ENCODE results near the gene GSTA4.
"Not testable (repeated sequence)": the region's sequence is repeated elsewhere in the genome, so short reads cannot be mapped to it uniquely, and the experiment has no call there.

Gene GSTA4

DNA sequence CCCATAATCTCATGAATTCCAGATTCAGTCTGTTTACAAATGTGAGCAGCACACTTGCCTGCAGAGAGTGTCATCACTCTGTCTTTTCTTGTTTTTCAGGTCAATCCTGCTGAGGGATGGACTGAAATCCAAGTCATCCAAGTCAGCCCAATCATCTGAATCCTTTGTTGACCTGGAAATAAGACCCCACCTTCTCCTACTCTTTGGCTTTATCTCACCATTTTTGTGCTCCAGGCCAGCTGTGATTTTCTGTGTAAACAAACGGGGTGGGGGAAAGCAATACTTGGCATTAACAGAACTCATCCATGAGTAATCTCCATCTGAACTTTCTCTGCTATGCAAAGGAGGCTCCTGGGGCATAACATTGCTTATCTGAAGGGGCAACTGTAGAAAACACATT, 16.9 kb upstream of the GSTA4 start:
- ATAC-seq = no peak

DNA sequence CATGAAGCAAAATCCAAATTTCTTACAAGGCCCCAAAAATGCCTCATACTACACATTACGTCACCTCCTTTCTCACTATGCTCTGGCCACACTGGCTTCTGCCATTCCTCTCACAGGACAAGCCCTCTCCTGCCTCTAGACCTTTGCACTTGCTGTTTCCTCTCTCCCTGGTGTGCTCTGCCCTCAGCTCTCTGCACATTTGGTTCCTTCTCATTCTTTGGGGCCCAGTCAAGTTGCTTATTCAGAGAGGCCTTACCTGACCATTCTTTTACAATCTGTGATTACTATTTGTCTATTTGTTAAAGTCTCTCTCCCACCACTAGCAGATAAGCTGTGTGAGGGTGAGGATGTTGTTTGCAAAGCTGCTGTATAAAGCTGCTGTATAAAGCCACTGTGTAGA, 15.4 kb upstream of the GSTA4 start:
- ATAC-seq = no peak

DNA sequence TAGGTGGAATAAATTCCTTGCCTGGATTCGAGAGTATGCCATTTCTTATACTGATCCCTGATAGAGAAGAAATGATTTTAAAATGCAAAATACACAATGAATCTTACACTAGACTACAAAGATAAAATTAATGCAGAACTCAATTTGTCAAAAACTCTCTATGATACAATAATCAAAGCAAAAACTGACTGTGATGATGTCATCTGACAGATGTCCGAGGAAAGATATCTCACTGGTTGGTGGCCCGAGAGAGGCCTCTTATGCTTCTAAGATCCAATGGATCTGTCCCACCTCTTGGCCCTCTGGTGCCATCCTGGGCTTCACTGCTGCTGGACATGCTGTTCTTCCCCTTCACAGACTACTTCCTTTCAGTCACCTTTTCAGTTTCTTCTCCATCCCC, 14.4 kb upstream of the GSTA4 start:
- no peak for ATAC-seq

DNA sequence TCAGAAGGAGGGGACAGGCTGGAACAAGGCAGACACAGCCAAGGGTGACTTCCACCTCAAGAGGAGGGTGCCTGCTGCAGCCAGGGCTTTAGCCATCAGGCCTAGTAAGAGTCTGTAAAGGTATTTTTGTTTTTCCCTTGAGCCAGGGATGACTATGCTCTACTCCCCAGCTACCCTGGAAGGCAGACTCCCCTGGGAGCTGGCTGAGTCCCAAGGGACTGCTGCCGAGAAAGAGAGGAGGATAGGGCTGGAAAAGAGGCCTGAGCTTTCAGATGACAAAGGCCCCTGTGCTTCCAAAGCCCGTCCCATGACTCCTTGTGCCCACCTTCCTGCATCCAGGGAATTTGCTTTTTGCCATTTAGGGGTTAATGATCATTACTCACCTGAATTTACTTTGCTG, 14.0 kb upstream of the GSTA4 start:
- no peak for ATAC-seq

DNA sequence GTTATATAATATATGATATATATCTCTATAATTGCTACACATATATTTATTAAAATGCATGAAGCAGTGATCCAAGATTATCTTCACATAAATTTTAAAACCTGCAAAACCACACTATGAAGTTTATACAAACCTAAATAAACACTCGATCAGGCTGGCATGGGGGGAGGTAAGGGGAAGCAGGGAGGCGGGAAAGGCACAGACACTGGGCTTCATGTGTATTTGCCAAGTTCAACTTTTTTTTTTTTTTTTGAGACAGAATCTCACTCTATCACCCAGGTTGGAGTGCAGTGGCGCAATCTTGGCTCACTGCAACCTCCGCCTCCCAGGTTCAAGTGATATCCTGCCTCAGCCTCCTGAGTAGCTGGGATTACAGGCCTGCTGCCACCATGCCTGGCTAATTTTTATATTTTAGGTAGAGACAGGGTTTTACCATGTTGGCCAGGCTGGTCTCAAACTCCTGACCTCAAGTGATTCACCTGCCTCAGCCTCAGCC, 13.2 kb upstream of the GSTA4 start:
- not testable (repeated sequence) for ATAC-seq

DNA sequence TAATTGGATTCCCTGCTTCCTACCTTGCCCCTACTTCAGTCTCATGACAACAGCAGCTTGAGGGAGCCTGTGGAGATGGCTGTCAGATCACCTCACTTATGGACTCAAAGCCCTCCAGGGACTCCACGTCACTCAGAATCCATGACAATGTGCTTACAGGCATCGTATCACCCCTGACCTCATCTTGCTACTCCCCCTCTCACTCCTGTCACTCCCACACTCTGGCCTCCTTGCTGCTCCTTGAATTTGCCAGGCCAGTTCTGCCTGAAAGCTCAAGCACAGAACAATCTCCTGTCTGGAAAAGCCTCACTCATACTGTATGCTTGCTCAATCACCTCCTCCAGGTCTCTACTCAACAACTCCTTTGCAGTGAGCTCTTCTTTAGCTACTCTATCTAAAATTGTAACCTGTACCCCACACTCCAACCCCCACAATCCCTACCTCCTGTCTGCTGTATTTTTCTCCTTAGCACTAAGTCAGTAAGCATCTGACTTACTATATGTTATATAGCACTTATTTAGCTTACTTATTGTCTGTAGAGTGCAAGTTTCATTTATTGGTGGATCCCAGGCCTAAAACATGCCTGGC, 10.7 kb upstream of the GSTA4 start:
- ATAC-seq = no peak

DNA sequence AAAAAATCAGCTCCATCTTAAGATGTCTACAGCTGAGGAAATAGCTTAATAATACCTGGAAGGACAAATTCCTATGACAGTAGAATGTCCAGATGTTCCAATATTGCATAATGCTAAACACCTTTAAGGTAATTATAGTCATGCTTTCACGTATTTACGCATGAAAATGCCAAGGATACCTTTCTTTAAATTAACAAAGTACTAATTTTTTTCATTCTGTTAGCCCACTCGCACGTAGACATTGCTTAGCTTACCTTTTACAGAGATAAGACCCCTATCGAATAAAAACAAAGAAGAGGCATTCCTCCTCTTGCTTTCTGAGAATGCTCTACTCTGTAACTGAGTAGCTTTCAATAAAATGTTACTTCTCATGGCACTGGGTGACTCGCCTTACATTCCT, 4.4 kb upstream of the GSTA4 start:
- ATAC-seq = no peak

DNA sequence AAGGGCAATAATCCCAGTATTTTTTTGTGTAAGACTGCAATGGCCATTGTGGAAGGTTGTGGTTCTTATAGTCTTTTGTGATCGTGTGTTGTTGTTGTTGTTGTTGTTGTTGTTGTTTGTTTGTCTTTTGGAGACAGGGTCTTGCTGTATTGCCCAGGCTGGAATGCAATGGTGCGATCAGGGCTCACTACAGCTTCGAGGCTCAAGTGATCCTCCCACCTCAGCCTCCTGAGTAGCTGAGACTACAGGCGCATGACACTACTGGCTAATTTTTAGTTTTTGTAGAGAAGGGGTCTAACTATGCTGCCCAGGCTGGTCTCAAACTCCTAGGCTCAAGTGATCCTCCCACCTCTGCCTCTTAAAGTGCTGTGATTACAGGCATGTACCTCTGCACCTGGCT, 3.5 kb upstream of the GSTA4 start:
- ATAC-seq = no peak

DNA sequence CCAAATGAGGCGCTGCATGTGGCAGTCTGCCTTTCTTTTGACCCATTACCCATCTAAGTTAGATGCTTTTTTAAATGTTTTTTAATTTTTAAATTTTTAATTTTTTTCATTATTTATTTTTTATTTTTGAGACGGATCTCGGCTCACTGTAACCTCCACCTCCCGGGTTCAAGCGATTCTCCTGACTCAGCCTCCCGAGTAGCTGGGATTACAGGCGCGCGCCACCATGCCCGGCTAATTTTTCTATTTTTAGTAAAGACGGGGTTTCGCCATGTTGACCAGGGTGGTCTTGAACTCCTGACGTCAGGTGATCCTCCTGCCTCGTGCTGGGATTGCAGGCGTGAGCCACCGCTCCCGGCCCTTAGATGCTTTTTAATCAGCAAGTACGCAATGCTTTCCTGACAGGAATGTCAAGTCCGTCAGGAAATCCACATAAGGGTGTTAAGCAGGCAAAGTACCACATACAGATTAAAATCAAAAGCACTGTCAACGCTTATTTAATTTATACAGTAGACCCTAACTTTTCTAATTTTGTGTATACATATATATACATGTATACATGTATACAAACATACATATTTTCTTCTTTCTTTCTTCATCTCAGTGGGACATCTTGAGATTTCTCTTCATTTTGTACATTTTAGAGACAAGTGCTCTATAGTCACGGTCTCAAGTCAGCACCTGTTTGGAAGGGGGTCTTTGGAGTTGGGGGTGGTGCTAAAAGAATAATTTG, 995 bp upstream of the GSTA4 start:
- ATAC-seq = no peak

DNA sequence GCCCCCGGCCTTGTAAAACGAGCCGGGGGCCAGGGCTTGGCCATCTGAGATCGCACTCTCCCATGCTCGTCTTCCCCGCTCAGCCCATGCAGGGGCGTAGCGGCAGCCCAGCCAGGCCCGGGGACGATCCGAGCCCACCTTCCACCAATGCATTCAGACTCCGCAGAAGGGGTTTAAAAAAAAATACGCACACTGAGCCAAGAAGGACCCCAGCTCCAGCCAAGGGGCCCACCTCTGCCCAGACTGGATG, 320 bp downstream of the GSTA4 start:
- ATAC-seq = peak; percentile 2 to 5

DNA sequence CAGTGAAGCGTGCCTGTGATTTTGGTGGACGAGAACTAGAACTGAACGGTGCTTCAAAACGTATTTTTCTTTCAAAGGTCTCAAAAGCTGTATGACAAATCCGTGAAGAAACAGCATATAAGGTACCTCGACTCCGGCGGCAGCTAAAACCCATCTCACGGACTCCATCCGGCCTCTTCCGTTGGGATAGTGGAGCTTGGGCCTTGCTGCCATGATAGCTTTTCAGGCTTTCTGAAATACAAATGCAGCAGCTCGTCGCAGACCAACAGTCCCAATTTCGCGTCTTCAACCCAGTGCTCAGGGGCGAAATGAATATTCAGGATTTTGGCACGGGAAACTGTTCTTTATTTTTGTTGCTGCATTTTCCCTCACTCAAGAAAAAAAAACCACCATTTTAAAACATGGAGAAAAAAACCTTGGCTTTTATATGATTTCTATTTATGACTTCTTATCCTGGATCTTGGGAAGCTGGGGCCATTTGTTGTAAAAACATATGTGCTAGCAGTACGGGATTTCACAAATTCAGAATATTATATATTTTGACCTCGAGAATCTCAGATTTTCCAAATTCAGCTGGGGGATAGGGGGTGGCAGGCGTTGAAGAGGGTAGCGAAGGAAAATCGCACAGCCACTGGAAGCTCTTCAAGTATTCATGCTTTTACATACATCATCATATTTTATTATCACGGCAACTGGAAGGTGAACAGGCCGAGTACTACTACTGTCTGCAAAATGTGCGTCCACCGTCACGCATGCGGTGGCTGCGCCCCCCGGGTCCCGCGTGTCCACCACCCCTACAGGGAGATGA, 849 bp downstream of the GSTA4 start:
- ATAC-seq = no peak

DNA sequence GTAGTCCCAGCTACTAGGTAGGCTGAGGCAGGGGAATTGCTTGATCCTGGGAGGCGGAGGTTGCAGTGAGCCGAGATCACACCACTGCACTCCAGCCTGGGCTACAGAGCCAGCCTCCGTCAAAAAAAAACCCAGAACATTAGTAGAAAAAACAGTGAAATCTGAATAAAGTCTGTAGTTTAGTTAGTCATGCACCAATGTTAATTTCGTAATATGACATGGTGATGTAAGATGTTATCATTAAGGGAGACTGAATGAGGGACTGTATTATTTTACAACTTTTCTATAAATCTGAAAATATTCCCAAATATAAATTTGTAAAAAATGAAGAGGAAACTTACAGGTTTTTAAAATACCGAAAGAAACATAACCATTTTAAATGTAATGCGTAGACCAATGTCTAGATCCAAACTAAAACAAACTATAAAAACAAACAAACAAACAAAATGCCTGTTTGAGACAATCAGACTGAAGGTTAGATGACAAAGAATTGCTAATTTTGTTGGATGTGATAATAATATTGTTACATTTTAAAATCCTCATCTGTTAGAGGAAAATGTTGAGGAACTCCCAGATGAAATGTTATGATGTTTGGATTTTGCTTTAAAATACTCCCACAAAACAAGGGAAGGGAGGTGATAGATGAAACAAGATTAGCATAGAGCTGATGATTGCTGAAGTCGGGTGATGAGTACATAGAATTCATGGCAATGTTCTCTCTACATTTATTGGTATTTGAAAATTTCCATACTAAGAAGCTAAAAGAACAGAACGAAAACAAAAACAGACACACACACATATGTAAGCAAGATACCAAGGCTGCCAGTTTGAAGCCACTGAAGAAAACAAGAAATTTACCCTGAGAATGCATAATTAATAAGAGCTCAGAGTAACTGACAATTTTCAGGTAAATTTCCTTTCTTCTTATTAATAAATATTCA, 1.8 kb downstream of the GSTA4 start:
- no peak for ATAC-seq

DNA sequence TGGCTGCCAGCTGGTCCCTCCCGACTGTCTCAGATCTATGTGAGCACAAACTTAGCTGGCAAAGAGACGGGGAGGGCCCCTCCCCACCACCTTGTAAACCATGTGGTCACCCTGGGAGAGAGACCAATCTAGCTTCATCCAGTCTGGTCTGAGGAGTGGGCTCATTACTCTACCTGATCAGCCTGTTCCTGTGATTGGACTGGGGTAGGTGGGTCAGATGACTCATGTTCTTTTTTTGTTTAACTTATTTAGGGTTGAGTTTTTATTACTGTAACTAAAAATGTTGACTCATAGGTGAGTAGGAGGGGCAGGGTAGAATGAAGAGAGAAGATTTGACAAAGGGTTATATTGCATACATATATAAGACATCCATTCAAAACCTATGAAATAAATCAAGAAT, 4.7 kb downstream of the GSTA4 start:
- ATAC-seq = peak; percentile 34 to 44

DNA sequence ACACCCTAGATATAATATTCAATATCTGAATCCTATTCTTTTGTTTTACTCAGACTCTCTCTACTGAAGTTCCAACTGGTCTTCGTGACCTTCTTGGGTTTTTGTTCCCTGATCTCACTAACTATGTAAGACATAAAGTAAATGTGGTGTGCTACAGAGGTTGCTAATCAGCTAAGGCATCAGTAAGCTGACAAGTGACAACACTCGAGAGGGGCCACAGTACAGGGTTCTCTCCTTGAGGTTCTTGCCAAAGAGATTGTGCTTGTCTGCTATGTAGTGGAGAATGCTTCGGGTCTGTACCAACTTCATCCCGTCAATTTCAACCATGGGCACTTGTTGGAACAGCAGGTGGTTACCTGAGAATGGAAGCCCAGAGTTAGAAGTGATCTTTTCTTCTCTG, 9.9 kb downstream of the GSTA4 start:
- no peak for ATAC-seq

DNA sequence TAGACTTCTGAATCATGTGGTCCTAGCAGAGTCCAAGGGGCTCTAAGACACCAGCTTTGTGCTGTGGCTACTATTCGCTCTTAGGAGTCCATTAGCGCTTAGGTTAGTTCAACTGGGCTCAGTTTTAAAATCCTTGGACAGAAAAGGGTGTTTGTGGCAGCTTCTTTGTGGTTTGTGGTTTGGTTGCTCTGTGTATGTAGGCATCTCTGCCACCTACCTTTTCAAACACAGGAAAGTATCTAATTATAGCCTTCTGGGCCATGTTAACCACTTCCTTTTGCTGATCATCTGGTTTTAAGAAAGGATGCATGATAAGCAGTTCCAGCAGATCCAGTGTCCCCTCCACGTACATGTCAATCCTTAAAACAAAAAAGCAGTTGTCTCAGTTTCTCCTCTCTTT, 10.8 kb downstream of the GSTA4 start:
- ATAC-seq = peak; percentile 81 to 86

DNA sequence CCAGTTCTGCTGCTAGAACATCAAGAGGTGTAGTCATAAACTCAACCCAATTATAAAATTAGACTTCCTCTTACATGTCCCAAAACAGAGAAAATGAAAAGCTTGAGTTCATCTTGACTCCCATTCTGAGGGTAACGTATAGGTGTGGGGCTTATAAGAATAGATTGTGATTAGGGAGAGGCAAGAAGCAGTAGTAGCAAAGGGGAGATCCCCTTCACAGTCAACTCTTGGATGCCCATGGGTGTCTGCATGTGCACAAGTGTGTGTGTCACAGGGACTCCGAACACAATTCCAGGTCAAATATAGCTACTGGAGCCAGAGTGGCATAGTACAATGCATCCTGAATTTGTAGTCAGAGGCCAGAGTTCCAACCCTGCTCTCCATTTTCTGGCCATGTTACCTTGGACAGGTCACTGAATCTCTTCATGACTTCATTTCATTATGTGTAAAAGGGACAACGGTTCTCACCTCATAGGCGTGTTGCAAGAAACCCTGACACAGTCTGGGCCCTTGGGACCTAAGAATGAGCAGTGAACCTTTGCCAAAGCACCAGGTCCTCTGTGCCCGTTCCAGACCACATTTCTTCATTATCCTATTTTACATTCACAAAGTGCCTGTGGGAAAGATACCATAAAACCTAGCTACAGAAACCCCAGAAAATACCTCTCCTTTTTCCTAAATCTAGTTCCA, 11.8 kb downstream of the GSTA4 start:
- ATAC-seq = no peak

DNA sequence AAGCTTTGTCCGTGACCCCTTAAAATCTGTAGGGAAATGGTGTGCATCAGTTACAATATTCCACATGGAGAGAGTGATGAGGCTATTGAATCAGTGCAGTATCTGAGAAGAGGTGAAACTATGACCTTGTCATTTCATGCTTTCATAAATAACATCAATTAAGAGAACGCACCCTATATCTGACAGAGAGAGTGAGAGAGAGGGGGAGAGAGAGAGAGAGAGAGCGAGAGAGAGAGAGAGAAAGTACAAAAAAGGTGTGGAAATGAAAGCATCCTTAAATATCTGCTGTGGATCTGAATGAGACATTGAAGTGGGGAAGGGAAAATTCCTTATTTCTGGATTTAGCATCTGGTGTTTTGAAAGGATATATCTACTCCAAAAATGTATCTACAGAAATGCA, 12.4 kb downstream of the GSTA4 start:
- no peak for ATAC-seq

DNA sequence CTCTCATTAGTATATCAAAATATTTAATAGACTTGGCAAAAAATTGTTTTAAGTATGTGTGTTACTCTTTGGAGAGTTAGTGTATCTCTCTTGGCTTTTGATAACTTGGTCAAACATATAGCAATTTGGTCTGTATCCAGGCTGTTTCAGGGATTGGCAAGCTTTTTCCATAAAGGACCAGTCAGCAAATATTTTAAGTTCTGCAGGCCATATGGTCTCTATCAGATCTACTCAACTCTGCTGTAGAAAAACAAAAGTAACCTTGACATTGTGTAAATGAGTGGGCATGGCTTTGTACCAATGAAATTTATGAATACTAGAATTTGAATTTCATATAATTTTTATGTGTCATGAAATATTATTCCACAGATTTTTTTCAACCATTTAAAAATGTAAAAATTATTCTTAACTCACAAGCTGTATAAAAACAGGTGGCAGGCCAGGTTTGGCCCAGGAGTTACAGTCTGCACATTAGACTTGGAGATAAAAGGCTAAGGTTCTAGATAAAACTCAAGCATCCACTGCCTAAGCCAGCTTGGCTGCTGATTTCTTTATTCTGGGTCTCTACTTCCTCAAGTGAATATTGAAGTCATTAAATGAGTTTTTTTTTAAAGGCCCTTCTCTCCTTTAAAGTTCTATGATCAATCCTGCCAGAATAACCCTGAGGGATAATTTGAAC, 13.7 kb downstream of the GSTA4 start:
- no peak for ATAC-seq

DNA sequence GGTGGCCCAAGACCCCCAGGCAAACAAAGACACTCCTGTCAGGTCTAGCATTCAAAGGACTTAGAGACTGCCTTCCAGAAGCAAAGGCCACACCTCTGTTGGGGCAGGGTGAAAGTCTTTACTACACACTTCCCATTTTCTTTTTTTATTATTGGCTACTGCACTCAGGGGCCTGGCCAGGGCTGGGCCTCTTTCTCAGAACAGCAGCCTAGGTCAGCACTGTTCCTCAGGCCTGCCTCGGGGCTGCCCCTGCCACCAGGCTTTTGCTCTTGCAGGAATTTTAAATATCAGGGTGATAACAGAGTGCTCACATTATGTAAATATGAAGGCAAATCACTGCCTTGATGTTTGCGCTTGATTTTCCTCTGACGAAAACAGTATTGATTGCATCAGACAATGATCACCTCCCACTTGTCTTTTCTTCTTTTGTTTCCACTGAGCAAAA, 18.5 kb downstream of the GSTA4 start:
- ATAC-seq = peak; percentile 77 to 89

DNA sequence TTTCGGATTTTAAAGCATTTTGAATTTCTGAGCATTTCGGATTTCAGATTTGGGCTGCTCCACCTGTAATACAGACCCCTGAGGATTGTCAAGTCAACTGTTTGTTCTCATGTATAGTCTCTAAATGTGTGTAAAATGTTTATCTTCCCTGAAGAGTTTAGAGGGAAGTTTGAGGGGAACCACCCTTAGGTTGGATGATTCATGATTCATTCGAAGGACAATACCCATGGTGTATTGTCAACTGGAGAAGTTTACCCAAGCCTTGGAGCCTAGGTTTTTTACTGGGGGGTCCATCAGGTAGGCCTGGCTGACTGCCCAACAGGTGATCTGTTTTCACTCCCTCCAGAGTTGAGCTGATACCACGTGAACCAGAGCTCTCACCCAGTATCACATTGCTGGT, 18.9 kb downstream of the GSTA4 start:
- ATAC-seq = peak; percentile 27

DNA sequence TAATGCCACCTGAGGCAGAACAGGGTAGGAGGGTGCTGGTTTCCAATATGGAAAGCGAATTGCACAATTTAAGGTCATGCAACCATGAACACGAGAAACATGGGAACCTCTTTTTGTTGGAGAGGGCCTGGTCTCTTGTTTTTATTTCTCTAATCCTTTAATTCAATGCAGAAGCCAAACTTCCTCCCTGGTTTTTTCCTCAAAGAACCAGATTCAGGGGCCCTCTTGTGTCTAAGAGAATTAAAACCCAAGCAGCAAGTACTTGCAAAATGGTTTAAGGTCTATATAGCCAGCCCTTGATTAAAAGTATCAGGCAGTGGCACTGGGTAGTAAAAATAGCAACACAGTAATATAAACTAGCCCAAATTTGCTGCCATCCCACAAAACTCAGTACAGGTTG, 19.5 kb downstream of the GSTA4 start:
- no peak for ATAC-seq

DNA sequence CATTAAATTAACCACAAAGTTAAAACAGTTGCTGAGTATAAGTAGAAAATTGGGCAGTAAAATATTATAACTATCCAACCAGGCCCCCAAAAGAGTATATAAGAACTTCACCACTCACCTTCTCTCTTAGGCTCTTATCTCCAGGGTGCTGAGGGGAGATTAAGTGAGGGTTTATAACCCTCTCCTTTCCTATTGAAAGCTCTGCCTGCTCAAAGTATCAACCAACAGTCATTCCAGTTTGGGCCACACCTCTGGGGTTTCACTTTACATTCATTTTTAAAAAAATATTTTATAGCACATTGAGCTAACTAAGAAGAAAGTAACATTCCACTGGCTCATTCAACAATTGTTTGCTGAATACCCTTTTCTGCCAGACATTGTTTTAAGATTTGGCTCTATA, 22.1 kb downstream of the GSTA4 start:
- no peak for ATAC-seq

All from activated CD4-positive, CD25-positive, alpha-beta regulatory T cell treated with anti-CD3 and anti-CD28 coated beads, Interleukin-2, amount 50 U/mL, for 24 hours (primary cell).